C1 segment of cervical spinal cord (tissue), 14 donors: ENCODE results near the gene EEF2.
"Not testable (repeated sequence)": the region's sequence is repeated elsewhere in the genome, so short reads cannot be mapped to it uniquely, and the experiment has no call there.

Experiments used
- DNase-seq, 14 donors: peaks; one replicate each; lab custom pipeline; 2025; lab: John Stamatoyannopoulos, UW

EEF2 gene

DNA sequence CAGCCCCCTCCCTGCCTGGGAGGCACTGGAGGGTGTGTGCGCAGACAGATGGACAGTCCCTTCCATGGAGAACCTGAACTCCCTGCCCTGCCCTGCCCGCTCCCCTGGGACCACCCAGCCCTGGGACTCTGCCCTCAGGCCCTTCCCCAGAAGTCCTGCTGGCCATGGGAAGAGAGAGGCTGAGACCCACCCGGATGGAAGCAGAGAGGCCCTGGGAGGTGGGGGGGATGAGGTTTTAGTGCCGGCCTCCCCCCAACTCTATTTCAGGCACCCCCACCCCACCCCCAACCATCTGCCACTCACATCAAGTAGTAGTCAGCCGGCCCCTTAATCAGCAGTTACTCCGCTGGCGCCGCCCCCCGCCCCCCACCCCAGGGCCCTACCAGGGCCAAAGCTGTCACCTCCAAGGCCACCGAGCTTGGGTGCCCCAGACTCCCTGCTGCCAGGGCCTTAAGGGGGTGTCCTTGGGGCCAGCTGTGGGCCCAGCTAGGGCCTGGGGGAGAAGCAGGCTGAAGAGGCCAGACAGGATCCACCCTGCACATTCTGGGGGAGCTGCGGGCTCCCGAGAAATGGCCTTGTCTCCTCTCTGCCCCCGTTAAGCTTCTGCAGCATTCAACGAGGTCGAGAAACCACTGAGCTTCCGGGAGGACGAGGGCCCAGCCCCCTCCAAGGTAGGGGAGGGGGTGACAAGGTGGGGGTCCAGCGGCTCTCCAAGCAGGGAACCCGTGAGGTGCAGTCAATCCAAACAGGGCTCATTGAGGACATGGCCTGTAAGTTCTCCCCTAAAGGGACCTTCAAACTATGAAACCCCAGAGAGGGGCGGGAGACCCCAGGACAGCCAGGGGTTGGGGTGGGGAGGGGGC lies 35.0 kb downstream of the EEF2 start:
- no peak for DNase-seq

GRCh38 chr19:3949294-3949693 lies 36.0 kb downstream of the EEF2 start:
- no peak for DNase-seq

- DNase-seq = not testable (repeated sequence)
Observed at GRCh38 chr19:3947316-3947933, 37.8 kb downstream of the EEF2 start.

- no peak for DNase-seq
Observed at GRCh38 chr19:3945838-3946237, 39.4 kb downstream of the EEF2 start.

- DNase-seq = no peak
Observed at GRCh38 chr19:3944018-3944721, 41.1 kb downstream of the EEF2 start.

DNA sequence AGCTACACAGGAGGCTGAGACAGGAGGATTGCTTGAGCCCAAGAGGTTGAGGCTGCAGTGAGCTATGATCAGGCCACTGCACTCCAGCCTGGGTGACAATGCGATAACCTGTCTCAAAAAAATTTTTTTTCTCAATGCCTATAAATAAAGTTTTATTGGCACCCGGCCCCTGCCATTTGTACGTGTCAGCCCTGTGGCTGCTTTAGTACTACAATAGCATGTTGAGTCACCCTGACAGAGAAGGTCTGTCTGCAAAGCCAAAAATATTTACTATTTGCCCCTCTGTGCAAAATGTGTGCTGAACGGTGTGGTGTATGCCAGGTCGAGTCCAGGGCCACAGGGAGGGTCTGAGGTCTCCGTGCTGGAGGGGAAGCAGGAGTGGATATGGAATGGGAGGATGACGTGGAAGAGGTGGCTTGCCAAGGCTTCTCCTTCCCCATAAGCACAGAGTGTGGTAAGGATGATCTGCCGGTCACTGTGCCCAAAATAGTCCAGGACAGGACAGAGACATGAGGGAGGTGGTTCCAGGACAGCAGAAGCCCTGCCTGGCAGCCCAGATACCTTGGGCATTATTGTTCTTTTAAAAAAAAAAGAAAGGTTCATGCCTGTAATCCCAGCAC lies 42.4 kb downstream of the EEF2 start:
- DNase-seq = peak in 1 of 14 donors; percentile 13

- DNase-seq = not testable (repeated sequence)
Observed at GRCh38 chr19:3938300-3938950, 46.8 kb downstream of the EEF2 start.

DNA sequence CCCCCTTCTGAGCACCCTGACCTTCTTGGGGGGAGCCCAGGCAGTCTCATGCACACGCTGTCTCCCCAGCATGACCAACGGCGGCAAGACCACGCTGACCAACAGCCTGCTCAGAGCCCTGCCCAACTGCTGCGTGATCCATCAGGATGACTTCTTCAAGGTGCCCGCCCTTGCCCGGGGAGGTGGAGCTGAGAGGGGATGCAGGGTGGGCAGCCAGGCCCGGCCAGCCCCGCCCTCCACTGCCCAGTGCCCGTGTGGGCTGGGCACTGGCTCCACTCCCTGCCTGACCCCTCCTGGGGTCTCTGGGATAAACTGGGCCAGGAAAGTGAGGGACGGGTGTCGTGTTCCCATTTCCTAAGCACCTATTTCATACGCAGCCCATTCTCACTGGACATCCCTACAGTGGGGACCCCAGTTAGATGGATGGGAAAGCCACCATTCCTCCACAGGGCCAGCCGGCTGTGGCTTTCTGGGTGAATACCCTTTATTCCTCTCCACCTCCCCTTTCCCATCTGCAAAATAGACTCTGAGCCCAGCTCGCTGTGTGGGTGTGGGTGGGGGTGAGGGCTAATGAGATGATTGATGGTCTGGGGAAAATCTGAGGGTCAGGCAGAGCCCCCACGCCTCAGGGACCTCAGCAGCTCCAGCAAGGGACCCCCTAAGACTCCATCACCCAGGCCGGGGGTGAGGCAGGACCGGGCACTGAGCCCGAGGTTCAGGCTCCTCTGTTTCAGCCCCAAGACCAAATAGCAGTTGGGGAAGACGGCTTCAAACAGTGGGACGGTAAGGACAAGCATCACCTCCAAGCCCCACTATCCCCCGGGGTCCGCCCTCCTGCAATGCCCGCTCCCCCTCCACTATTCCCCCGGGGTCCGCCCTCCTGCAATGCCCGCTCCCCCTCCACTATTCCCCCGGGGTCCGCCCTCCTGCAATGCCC lies 48.5 kb downstream of the EEF2 start:
- no peak for DNase-seq

DNA sequence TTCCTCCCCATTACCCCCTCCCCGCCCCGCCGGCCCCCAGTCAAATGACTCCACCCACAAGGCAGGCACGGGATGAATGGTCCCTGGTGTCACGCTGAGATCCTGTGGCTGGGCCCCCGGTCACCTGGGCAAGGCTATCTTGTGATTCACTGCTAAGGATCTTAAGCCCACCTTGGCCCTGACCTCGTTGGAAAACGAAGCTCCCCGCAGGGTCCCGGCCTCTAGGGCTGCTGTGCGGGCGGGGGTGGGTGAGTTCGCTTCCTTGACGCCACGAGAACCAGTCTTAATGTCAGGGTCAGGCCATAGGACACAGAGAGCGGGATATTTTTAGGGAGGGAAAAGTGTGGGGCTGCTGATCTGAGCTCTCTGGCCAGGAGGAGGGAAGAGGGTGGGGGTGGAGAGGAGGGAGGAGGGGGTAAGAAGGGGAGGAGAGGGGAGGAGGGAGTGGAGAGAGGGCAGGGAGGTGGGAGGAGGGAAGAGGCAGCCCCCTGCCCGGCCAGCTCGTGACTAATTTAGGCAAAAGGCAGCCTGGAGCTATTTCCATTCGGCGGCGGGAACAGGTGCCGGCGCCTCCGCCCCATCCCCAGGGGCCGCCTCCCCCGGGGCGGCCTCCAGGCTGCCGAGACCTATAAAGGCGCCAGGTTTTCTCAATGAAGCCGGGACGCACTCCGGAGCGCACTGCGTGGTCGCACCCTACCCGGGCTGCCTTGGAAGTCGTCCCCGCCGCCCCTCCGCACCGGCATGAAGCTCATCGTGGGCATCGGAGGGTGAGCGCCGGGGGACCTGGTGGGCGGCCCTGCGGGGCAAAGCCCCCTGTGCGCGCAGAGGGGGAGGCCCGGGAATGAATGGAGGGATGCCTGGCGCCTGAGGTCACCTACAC lies 52.1 kb downstream of the EEF2 start, which contains the start of gene NMRK2:
Gene NMRK2, plus strand, starts transcription at position 139 of the 880 bp plus-strand sequence. Its CDS starts 603 bp downstream, at position 742.
- DNase-seq = no peak

DNA sequence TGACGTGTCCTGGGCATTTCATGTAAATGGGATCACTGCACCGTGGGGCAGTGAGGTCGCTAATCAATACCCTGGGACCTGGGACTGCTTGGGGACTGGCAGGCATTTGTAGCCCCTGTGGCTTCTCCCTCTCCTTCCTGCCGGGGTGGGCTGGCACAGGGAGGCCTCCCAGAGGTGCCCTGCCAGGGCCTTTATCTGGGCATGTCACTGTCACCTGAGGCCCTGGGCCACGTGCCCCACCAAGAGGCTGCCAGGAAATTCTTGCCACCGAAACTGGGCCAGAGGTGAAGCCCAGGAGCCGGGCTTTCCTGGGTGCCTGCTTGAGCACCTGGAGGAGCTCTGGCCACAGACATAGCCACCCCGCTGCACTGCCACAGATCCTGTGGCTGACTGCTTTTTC lies 54.2 kb downstream of the EEF2 start:
- no peak for DNase-seq
